LHCN-M2 (cell line): ENCODE results near the gene GBP1. TPM values are rescaled to one million over a fixed set of nuclear protein-coding genes. Genes with fewer than 3 reads are reported as not detected.
"Not testable (repeated sequence)": the region's sequence is repeated elsewhere in the genome, so short reads cannot be mapped to it uniquely, and the experiment has no call there.

Experiments
- DNase-seq: peaks from one replicate; pipeline ENCODE4 v3.0.0-alpha.2; 2012; ENCODE audit warnings: low read depth
- total RNA-seq: library from RNA; depleted of rRNA; stranded (reverse); fragments of >200 nt; gene quantifications from 2 replicates; pipeline ENCODE4 v1.2.3, GENCODE V29; 2014

GBP1 gene
- total RNA-seq, 1 experiment from 2014 or later, result 37.7 TPM

GRCh38 chr1:89060091-89060490 lies 4.9 kb downstream of the GBP1 start:
- DNase-seq, result peak; percentile 53

DNA sequence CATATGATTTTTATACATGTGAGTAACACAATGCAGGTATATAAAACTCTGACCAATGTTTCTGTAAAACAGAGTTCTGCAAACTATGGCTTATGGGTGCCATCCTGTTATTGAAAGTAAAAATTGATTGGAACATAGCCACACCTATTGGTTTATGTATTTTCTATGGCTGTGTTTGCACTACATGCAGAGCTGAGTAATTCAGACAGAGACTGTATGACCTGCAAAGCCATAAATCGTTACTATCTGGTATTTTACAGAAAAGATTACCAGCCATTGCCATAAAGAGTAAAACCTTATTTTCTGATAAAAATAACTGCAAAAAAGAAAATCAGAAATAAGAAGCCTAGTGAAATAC lies 13.1 kb downstream of the GBP1 start:
- no peak for DNase-seq

DNA sequence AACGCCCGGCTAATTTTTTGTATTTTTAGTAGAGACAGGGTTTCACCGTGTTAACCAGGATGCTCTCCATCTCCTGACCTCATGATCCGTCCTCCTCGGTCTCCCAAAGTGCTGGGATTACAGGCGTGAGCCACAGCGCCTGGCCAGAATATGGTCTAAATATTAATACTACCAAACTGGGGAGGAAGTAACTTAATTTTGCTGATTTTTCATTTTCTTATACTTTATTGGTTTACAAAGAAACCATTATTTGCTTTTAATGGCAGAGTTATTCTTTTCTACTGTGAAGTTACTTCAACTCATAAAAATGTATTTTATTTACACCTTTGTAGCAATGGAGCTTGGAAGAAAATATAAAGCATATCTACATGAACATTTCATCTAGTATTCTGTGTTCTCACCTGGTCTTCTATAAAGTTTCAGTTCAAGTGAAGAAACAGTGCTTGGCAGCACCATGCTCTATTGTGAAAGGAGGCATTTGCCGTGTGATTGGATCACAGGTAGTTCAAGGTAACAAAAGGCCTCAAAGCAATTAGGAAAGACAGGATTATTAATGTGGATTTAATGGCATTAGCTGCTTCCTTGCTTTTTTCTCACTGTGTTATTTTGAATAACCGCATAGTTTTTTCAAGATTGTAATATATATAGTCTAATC lies 13.6 kb downstream of the GBP1 start:
- DNase-seq, result no peak

- no peak for DNase-seq
Observed at GRCh38 chr1:89050649-89051033, 14.4 kb downstream of the GBP1 start.

DNA sequence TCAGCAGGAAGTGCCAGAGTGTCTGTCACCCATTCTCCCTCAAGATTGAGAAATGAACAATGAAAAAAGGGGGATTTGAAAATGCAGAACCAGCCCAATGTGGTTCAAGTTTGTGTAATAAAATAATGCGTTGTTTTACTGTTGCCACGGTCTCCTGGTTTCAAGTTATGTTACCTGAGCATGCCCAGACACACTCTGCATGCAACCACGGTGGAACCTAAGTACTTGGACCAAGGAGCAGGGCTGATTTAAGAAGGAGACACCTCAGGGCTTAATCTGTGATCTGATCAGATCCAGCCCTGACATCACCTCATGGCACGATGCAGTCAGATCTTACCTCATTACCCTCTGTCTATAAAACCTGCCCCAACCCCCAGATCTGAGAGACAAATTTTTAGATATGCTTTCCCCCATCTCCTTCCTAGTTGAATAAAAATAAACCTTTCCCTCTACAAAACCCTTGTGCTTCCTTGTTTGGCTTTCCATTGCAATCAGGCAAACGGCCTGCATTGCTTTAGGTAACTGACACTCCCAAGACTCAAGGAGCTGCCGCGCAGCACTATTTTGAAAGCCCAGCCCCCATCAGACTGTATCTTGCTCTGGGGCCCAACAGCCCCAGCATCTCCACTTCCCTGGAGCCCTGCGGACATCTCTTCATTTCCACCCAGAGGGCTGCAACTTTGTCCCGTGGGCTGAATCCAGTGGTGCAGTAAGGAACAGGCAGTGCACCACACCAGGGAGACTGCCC lies 14.9 kb downstream of the GBP1 start:
- DNase-seq, result not testable (repeated sequence)

DNA sequence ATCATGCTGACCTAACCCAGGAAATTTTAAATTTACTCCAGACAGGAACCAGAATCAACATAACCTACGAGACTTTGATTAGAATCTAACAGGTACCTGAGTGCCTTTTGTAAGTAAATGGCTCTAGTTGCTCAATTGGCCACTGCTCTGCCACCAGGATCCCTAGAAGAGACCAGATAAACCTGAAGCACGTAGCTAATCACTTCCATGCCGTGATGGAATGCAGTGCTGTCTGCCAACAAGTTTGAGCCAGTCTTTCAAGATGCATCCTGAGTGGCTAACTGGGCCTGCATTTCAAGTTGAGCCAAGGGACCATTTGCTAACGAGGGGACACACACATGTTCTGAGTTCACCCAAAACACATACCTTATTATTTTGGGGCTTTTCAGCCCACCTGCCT lies 15.8 kb downstream of the GBP1 start:
- not testable (repeated sequence) for DNase-seq

GRCh38 chr1:89047734-89048133 lies 17.3 kb downstream of the GBP1 start:
- DNase-seq, result no peak

GRCh38 chr1:89046318-89047183 lies 18.5 kb downstream of the GBP1 start:
- DNase-seq, result not testable (repeated sequence)

- DNase-seq, result no peak
Observed at GRCh38 chr1:89044970-89045721, 19.9 kb downstream of the GBP1 start.

- no peak for DNase-seq
Observed at GRCh38 chr1:89043940-89044339, 21.1 kb downstream of the GBP1 start.

- no peak for DNase-seq
Observed at GRCh38 chr1:89042491-89042890, 22.5 kb downstream of the GBP1 start.

DNA sequence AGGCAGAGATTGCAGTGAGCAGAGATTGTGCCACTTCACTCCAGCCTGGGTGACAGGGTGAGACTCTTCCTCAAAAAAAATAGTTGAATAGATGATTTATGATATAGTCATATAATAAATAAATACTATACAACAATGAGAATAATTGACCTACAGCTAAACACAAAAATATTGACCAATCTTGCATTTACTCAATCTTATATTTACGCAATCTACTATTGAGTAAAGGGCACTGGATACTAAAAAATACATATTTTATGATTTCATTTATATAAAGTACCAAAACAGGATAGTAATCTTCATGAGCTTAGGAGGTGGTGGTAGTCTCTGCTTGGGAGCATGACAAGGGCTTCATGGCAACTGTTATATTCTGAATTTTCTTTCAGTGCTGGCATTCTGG lies 23.3 kb downstream of the GBP1 start:
- DNase-seq, result no peak

- peak; percentile 81 for DNase-seq
Observed at GRCh38 chr1:89041119-89041641, 23.8 kb downstream of the GBP1 start.

- DNase-seq, result no peak
Observed at GRCh38 chr1:89040315-89040626, 24.7 kb downstream of the GBP1 start.

DNA sequence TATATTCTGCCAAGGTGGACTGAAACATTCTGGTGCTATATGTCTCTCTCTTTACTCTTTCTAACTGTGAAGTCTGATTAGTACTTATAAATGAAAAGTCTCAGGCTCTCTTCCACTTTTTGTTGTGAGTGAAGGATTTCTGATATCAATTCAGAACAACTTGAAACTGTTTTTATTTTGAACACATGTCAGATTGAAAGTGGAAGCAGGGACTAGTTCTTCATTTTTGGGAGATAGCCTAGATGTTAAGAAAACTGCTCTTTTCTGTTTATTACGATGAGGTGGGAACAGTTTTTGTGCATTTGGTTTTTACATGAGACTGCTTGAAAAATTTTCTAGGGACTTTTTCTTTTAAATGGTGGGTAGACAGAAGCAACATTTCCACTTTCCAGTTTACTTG lies 27.8 kb downstream of the GBP1 start:
- no peak for DNase-seq

GRCh38 chr1:89035080-89035479 lies 29.9 kb downstream of the GBP1 start:
- DNase-seq, result no peak

DNA sequence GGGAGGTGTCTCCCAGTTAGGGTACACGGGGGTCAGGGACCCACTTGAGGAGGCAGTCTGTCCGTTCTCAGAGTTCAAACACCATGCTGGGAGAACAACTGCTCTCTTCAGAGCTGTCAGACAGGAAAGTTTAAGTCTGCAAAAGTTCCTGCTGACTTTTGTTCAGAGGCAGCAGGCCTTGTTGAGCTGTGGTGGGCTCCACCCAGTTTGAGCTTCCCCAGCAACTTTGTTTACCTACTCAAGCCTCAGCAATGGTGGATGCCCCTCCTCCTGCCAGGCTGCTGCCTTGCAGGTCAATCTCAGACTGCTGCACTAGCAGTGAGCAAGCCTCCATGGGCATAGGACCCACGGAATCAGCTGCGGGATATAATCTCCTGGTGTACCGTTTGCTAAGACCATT lies 31.0 kb downstream of the GBP1 start:
- DNase-seq, result not testable (repeated sequence)

DNA sequence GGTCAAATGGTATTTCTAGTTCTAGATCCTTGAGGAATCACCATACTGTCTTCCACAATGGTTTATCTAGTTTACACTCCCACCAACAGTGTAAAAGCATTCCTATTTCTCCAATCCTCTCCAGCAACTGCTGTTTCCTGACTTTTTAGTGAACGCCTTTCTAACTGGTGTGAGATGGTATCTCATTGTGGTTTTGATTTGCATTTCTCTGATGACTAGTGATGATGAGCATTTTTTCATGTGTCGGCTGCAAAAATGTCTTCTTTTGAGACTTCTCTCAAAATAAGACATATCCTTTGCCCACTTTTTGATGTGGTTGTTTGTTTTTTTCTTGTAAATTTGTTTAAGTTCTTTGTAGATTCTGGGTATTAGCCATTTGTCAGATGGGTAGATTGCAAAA lies 36.0 kb downstream of the GBP1 start:
- peak; percentile 48 for DNase-seq

DNA sequence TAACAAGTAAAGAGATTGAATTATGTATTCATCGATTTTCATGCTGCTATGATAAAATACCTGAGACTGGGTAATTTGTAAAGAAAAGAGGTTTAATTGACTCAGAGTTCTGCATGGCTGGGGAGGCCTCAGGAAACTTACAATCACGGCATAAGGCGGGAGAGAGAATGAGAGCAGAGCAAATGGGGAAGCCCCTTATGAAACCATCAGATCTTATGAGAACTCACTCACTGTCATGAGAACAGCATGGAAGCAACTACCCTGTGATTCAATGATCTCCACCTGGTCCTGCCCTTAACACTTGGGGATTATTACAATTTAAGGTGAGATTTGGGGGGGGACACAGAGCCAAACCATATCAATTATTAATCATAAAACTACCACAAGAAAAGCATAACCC lies 39.1 kb downstream of the GBP1 start:
- no peak for DNase-seq

GRCh38 chr1:89023026-89023425 lies 42.0 kb downstream of the GBP1 start:
- DNase-seq, result no peak

DNA sequence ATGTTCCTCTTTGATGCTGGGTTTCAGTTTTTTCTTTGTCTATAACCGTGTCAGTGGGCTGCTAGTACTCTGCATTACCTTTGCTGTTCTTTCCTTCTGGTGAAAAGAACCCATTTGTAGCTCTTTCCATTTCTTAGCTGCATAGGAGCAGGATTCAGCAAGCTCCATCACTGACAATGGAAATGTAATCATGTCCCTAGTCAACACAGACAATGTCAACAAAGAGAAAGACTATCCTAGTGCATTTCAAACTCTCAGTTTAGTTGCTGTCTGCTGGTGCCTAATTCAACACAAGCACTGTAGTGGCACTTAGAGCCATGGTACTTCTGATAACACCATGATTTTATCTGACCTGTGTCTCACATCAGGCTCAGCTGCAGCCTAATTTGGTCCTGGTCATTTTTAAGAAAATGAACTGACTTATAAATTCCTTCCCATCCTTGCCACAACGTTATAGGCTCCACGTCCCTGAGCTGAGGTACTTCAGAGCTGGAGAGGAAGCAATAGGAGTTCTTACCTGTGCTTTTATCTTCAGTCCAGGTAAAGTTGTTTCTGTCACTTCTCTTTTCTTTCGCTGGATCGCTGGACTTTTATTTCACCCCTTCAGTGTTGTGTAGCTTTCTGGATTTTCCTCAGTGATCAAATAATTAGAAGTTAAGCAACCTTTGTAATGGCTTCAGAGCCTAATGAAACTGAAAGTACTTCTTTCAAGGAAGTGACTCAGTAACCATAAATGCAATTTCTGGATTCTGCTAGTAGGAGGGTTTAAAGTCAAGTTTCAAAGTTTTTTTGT lies 42.6 kb downstream of the GBP1 start, which contains the start of gene GBP3:
TSS of gene GBP3 (minus strand) at position 700 of the 793 bp plus-strand sequence. CDS start 2,145 bp downstream, outside the sequence.
- DNase-seq, result peak; percentile 67
